NCI-H2227 treated with DMSO at 0.1 percent for 48 hours (cell line): ENCODE measurements around the gene DYSF.

Source experiments
- DNase-seq: peaks from one replicate; lab custom pipeline; 2025; lab: John Stamatoyannopoulos, UW

Gene DYSF

GRCh38 chr2:71530211-71530610, 76.8 kb downstream of the DYSF start:
- DNase-seq = no peak

GRCh38 chr2:71530641-71531332, 77.4 kb downstream of the DYSF start:
- DNase-seq = peak; percentile 47

GRCh38 chr2:71531522-71532047, 78.2 kb downstream of the DYSF start:
- no peak for DNase-seq

- no peak for DNase-seq
Measured at GRCh38 chr2:71532327-71532726, 79.0 kb downstream of the DYSF start.

- no peak for DNase-seq
Measured at GRCh38 chr2:71534201-71534600, 80.8 kb downstream of the DYSF start.

- DNase-seq = no peak
Measured at GRCh38 chr2:71534826-71535225, 81.5 kb downstream of the DYSF start.

- DNase-seq = no peak
Measured at GRCh38 chr2:71535526-71535925, 82.2 kb downstream of the DYSF start.

GRCh38 chr2:71536226-71536671, 82.9 kb downstream of the DYSF start:
- no peak for DNase-seq

GRCh38 chr2:71538241-71538640, 84.9 kb downstream of the DYSF start:
- DNase-seq = no peak

- no peak for DNase-seq
Measured at GRCh38 chr2:71538656-71539265, 85.4 kb downstream of the DYSF start.

- DNase-seq = no peak
Measured at GRCh38 chr2:71540818-71541217, 87.5 kb downstream of the DYSF start.

GRCh38 chr2:71544919-71545571, 91.7 kb downstream of the DYSF start:
- no peak for DNase-seq

GRCh38 chr2:71545572-71546274, 92.4 kb downstream of the DYSF start:
- peak; percentile 84 for DNase-seq

GRCh38 chr2:71546275-71546638, 92.9 kb downstream of the DYSF start:
- no peak for DNase-seq

GRCh38 chr2:71546777-71547281, 93.5 kb downstream of the DYSF start:
- no peak for DNase-seq

GRCh38 chr2:71547616-71548285, 94.4 kb downstream of the DYSF start:
- DNase-seq = no peak

- DNase-seq = peak; percentile 4
Measured at GRCh38 chr2:71548646-71549425, 95.5 kb downstream of the DYSF start.

- DNase-seq = no peak
Measured at GRCh38 chr2:71550801-71551630, 97.7 kb downstream of the DYSF start.

GRCh38 chr2:71551631-71551915, 98.2 kb downstream of the DYSF start:
- no peak for DNase-seq

- no peak for DNase-seq
Measured at GRCh38 chr2:71552356-71552755, 99.0 kb downstream of the DYSF start.
